Measurements from ENCODE around the gene MLLT10. TPM values are rescaled to one million over a fixed set of nuclear protein-coding genes. Genes with fewer than 3 reads are reported as not detected.

The MLLT10 gene
- total RNA-seq, 1 donor from 2014 or later = 65.6 TPM

DNA sequence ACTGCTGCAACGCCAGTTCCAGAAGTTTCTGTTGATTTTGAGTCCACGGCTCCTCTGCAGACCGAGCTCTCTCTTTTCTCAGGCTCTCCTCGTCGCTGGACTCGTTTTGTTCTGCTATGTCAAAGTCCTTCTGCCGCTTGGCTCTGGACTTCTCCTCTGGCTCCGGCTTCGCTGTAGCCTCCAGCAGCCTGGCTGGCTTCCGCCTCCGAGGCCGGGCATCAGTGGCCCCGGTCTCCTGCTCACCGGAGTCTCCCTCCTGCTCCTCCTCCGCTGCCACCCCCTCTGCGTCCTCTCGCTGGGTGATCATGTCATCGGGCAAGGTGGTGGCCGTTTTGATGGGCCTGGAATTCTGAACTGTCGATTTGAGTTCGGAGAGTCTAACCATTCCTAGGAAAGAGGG lies 225.2 kb downstream of the MLLT10 start:
- TF ChIP-seq, protein P1, sequence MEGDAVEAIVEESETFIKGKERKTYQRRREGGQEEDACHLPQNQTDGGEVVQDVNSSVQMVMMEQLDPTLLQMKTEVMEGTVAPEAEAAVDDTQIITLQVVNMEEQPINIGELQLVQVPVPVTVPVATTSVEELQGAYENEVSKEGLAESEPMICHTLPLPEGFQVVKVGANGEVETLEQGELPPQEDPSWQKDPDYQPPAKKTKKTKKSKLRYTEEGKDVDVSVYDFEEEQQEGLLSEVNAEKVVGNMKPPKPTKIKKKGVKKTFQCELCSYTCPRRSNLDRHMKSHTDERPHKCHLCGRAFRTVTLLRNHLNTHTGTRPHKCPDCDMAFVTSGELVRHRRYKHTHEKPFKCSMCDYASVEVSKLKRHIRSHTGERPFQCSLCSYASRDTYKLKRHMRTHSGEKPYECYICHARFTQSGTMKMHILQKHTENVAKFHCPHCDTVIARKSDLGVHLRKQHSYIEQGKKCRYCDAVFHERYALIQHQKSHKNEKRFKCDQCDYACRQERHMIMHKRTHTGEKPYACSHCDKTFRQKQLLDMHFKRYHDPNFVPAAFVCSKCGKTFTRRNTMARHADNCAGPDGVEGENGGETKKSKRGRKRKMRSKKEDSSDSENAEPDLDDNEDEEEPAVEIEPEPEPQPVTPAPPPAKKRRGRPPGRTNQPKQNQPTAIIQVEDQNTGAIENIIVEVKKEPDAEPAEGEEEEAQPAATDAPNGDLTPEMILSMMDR (IDR thresholded peaks at IDR 0.05; ENCODE audit: unreplicated experiment) = no peak
- DNase-seq (ENCODE audit: low spot score, unreplicated experiment) = no peak
- H3K4me1 Mint-ChIP-seq (ENCODE audit: low read depth) = peaks cover 9% of the 10 kb centered on the region
- no peaks in the 10 kb centered on the region for H3K9me3 Mint-ChIP-seq (ENCODE audit: low read depth)
- no peak overlapping the region for H3K27ac Mint-ChIP-seq
- H3K36me3 Mint-ChIP-seq (ENCODE audit: insufficient read depth) = peaks cover 13% of the 10 kb centered on the region
- no peak overlapping the region for H3K4me3 Mint-ChIP-seq (ENCODE audit: low read depth)
- H3K27me3 Mint-ChIP-seq = no peaks in the 10 kb centered on the region

DNA sequence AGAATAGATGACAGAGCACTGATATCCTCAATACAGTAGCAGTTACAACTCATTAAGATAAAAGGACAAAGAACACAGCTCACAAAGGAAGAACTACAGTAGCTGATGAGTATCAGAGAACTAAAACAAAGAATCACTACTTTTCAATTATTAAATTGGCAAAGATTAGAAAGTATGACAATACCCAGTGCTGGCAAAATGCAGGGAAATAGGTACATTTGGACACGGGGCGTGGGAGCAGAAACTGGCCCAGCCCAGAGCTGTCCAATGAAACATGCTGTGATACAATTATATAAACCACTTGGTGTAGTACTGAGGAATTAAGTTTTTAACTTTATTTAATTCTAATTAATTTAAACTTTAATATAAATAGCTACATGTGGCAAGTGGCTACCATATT lies 226.3 kb downstream of the MLLT10 start:
- Mint-ChIP-seq H3K9me3 (ENCODE audit: low read depth) (no peaks in the 10 kb centered on the region), H3K27ac (no peak overlapping the region), H3K4me3 (ENCODE audit: low read depth) (no peak overlapping the region), H3K36me3 (ENCODE audit: insufficient read depth) (peaks cover 13% of the 10 kb centered on the region), H3K27me3 (no peaks in the 10 kb centered on the region), H3K4me1 (ENCODE audit: low read depth) (peaks cover 9% of the 10 kb centered on the region)
- TF ChIP-seq, protein P1 (IDR thresholded peaks at IDR 0.05; ENCODE audit: unreplicated experiment) = no peak
- no peak for DNase-seq (ENCODE audit: low spot score, unreplicated experiment)

DNA sequence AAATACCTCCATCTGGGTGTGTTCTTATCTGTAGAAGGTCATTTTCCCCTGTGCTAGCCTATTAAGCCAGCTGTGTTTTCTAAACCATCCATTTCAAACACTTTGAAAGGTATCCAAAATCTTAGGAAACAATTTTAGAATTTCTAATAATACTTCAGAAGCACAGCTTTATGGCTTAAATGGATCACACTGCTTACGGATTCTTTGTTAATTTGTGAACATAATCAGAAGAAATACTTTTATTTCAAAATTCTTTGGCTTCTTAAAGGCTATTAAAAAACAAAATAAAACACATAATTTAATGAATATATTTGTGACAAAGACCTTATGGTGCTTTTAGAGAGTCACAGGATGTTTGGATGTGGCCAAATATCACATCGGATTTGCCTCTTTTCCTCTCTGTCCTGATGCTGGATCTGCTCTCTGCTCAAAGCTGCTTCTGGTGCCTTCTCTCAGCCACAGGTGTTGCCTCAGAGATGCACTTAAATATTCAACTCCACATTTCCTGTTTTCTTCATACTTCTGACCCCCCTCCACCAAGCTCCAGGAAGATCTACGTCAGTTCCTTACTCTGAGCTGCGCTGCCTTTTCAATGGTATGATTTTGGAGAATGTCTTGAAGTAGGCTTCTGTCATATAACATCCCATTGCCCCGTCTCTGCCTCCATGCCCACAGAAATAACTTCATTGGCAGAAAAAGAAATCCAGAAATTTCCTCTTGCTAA lies 230.6 kb downstream of the MLLT10 start:
- peak overlapping the region; percentile 26 for H3K27ac Mint-ChIP-seq
- peaks cover 9% of the 10 kb centered on the region for H3K36me3 Mint-ChIP-seq (ENCODE audit: insufficient read depth)
- no peak overlapping the region for H3K4me3 Mint-ChIP-seq (ENCODE audit: low read depth)
- TF ChIP-seq, protein P1 (IDR thresholded peaks at IDR 0.05; ENCODE audit: unreplicated experiment) = no peak
- H3K27me3 Mint-ChIP-seq = no peaks in the 10 kb centered on the region
- DNase-seq (ENCODE audit: low spot score, unreplicated experiment) = no peak
- H3K4me1 Mint-ChIP-seq (ENCODE audit: low read depth) = peaks cover 6% of the 10 kb centered on the region
- no peaks in the 10 kb centered on the region for H3K9me3 Mint-ChIP-seq (ENCODE audit: low read depth)

DNA sequence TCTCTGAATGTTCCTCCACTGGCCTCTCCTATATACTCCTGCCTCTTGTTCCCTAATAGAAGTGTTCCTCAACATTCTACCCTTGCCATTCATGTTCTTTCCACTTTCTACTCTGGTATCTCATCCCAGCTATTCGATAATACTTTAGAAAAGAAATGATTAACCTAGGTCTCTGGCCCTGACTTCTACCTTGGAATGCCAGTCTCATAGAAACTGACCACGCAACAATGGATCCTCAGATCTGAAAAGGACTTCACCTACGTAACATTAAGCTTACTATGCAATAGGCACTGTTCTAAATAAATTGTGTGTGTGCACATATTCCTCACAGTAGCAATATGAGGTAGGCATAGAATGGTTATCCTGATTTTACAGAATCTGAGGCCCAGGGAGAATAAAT lies 235.0 kb downstream of the MLLT10 start:
- H3K4me1 Mint-ChIP-seq (ENCODE audit: low read depth) = peaks cover 8% of the 10 kb centered on the region
- TF ChIP-seq, protein P1 (IDR thresholded peaks at IDR 0.05; ENCODE audit: unreplicated experiment) = no peak

DNA sequence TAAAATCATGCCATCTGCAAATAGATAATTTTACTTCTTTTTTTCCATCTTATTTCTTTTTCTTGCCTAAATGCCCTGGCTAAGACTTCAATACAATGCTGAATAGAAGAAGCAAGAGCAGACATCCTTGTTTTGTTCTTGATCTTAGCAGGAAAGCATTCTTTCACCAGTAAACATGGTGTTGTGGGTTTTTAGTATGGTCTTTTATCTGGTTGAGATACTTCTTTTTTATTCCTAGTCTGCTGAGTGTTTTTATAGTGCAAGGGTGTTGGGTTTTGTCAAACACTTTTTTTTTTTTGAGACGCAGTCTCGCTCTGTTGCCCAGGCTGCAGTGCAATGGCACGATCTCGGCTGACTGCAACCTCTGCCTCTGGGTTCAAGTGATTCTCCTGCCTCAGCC lies 237.2 kb downstream of the MLLT10 start:
- Mint-ChIP-seq H3K36me3 (ENCODE audit: insufficient read depth) (peaks cover 7% of the 10 kb centered on the region), H3K27ac (no peak overlapping the region), H3K27me3 (no peaks in the 10 kb centered on the region), H3K4me1 (ENCODE audit: low read depth) (peaks cover 8% of the 10 kb centered on the region), H3K4me3 (ENCODE audit: low read depth) (no peak overlapping the region), H3K9me3 (ENCODE audit: low read depth) (peaks cover 11% of the 10 kb centered on the region)
- TF ChIP-seq, protein P1 (IDR thresholded peaks at IDR 0.05; ENCODE audit: unreplicated experiment) = no peak
- DNase-seq (ENCODE audit: low spot score, unreplicated experiment) = no peak

More for the DNA sequence above, 235.0 kb downstream of the MLLT10 start:
- Mint-ChIP-seq H3K27me3 (no peaks in the 10 kb centered on the region), H3K9me3 (ENCODE audit: low read depth) (peaks cover 8% of the 10 kb centered on the region), H3K4me3 (ENCODE audit: low read depth) (no peak overlapping the region), H3K36me3 (ENCODE audit: insufficient read depth) (peaks cover 10% of the 10 kb centered on the region), H3K27ac (no peak overlapping the region)
- no peak for DNase-seq (ENCODE audit: low spot score, unreplicated experiment)
